Mucosa of gallbladder (tissue), 1 donor: ENCODE measurements around the gene ARMH4. TPM values are rescaled to one million over a fixed set of nuclear protein-coding genes. Genes with fewer than 3 reads are reported as not detected.

Source experiments
- DNase-seq: peaks from one replicate; pipeline ENCODE4 v3.0.0-alpha.2; 2020; ENCODE audit warnings: low spot score
- total RNA-seq: library from RNA; stranded (reverse); gene quantifications from one replicate; pipeline ENCODE4 v1.2.1, GENCODE V29; 2021
- donor health status: DM: no; HTN: no; CAD: no.

The ARMH4 gene
- total RNA-seq, result 10.0 TPM

DNA sequence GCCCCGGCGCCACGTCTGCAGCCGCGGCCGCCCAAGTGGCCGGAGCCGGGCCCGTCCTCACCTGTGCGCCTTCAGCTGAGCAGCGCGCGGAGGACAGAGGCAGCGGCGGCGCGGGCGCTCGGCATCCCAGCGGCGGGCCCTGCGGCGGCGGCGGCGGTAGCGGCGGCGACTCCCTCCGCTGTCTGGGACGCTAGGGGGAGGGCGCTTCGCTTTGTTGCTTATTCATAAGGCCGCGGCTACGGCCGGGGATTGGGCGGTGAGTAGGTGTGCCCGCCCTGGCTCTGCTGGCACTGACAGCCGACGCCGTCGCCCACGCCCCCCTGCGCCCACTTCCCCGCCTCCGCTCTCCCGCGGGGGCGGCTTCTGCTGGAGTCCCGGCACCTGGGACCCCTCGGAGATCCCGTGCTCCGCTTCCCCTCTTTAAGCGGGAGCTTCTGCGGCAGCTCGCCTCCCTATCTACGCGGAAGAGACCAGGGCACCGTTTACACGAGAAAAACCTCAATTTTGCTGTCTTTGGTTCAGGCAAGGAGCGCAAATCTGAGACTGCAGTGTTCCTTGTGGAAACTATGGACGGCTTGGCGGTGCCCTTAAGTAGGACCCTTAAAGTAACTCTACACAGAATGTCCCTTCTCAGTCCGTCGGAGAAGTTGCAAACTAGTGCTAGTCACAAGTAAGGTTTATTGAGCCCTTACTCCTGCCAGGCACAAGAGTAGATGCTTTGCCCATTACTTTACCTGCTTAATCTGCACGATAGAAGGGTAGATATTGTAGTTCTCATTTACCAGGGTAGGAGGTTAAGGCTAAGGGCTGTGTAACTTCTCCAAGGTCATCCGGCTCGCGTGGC lies at the start of gene ARMH4:
Gene ARMH4 (minus strand): TSS at position 200 of the 844 bp plus-strand sequence. CDS start 12,855 bp downstream, outside the sequence.
- peak; percentile 82 for DNase-seq

DNA sequence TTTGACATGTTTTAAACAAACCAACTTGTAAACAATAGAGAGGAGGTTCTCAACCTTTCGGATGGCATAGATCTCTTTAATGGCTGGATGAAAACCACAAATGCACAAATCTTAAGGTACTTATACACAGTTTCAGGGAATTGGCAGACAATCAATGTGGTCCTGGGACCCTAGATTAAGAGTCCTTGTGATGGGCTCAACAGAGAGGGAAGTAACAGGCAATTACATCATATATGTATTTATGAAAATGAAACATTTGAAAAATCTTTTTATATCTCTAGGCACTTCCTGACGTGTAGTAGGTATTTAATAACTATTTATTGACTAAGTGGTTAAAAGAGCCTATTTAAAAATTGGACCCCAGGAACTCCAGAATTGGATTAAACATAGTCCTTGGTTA lies 48.8 kb upstream of the ARMH4 start:
- DNase-seq, result no peak

- DNase-seq, result no peak
Measured at GRCh38 chr14:58200480-58200841, 48.4 kb upstream of the ARMH4 start.

GRCh38 chr14:58199726-58200479 lies 47.9 kb upstream of the ARMH4 start, which contains the start of gene ACTR10:
ACTR10 (plus strand) TSS chr14:58200149; CDS start chr14:58200218, 69 bp downstream.
- peak; percentile 83 for DNase-seq

DNA sequence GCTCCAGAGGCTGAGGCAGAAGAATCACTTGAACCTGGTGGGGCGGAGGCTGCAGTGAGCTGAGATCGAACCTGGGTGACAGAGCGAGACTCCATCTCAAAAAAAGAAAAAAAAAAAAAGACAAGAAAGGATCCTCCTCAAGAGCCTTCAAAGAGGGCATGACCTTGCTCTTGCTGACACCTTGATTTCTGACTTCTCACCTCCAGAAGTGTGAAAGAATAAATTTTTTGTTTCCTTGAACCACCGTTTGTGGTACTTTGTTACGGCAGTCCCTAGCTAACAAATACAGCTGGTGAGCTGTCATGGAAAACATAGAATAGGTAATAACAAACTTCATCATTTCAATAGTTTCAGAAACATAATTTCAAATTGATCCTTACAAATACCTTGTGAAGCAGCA lies 46.1 kb upstream of the ARMH4 start:
- no peak for DNase-seq

- DNase-seq, result no peak
Measured at GRCh38 chr14:58196198-58196597, 44.2 kb upstream of the ARMH4 start.

GRCh38 chr14:58193542-58193941 lies 41.5 kb upstream of the ARMH4 start:
- DNase-seq, result no peak

GRCh38 chr14:58191763-58192601 lies 40.0 kb upstream of the ARMH4 start:
- DNase-seq, result no peak

GRCh38 chr14:58189176-58189575 lies 37.2 kb upstream of the ARMH4 start:
- no peak for DNase-seq

GRCh38 chr14:58177125-58177524 lies 25.1 kb upstream of the ARMH4 start:
- peak; percentile 16 for DNase-seq

- DNase-seq, result peak; percentile 85
Measured at GRCh38 chr14:58171090-58171489, 19.1 kb upstream of the ARMH4 start.

DNA sequence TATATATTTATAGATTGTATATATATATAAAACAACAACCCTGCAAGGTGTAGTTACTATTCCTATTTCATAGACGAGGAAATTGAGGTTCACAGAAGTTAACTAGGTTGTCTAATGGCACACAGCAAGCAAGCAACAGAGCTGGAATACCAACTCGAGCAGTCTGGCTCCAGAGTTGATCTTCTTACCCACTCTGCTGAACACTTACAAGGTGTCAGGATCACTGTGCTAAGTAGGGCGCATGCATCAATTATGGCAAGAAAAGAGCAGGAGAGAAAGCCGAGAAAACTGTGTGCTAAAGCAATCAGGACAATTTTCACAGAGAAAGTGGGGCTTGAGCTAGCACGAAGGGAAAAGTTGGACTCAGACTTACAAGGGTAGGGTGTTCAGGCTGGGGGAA lies 15.9 kb upstream of the ARMH4 start:
- no peak for DNase-seq

DNA sequence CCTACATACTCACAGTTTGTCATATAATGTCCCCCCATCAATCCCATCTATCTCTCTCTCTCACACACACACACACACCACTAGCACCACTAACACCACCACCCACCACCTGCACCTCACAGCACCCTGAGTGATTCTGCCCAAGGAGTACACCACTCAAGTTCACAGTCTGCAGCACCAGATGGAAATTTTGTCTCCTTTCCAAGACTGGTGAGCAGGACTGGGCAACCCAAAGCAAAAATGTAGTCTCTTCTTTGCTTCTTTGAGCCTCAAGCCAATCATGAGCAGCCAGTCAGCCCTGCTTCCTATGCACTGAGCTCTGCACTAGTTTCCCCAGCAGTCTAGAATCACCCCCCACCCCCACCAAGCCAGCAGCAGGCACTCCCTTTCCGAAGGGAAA lies 15.0 kb upstream of the ARMH4 start:
- DNase-seq, result no peak

GRCh38 chr14:58166005-58166983 lies 14.3 kb upstream of the ARMH4 start:
- DNase-seq, result peak; percentile 82

- DNase-seq, result no peak
Measured at GRCh38 chr14:58160561-58160960, 8.5 kb upstream of the ARMH4 start.

DNA sequence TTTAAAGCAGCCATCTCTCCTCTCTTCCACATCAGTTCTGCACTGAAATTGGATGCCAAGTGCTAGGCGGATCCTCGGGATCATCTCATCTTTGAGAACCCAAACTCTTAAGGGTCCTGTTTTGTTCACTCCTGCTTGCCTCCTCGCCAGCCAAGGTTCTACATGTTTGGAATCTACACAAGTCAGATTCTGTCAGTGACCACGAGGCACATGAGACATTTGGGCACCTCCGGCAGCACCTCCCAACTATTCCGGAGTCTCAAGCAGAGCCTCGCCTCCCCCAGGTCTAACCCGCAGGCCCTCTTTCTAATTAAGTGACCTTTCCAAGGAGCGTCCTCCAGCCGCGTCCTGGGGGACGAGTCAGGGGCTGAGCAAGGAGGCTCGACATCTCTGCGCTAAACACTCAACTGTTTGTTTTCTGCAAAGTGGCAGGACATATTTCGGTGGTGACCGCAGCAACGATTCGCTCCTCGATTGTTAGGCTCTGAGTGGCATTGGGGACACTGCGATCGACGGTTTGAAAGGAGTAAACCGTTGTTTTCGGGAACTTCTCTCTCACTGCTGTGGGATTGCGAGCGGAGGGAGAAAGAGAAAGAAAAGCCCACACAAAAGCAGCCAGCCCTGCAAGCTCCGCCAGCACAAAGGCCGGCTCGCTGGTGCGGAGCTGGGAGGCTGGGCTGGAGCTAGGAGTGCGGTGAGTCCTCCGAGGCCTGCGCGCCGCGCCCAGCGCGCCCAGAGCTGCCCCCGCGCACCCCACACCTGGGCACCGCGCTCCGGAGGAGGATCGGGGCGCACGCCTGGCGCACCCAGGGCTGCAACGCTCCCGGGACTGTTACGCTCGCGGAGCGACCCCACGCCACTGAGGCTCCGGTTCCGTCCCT lies 640 bp downstream of the ARMH4 start:
- DNase-seq, result no peak

DNA sequence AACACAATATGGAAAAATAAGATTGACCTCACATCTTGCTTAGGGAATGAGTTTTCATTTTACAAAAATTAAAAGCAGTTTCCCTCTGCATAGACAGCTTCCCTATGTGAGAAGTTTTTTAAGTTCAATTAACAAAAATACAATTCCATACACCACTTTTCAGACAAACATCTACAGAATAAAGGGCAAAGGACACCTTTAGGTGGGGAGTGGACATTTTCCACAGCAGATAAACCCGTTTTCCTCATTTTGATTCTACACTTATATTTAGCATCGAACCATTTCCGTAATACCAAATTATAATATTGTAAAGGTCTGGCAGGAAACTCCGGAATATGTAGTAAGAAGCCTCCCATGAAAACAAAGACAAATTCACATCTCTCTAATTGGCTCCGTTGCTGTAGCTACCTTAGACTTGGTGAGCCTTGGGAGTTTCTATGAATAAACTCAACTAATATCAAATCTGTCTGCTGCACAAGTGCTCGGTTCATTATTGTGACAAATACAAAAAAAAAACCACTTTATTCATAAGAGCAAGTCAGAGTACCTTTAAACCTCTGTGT lies 1.7 kb downstream of the ARMH4 start:
- DNase-seq, result no peak

DNA sequence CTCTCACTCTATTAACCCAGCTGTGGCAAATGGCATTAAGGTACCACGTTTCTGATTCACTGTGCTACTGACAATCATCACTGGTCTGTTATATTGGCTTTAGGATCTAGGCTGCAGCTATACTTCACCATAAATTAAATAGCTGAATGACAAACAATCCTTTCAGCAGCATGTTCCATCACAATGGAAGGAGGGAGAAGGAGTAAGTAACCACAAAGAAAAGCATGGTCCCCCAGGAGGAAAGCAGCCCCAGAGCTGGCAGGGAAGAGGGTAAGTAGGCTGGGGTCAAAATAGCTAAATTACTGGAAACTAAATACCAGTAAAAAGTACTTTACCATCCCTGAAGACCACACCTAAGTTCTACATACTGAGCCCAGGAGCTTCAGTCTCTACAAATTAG lies 2.8 kb downstream of the ARMH4 start:
- no peak for DNase-seq

- no peak for DNase-seq
Measured at GRCh38 chr14:58146399-58146798, 5.6 kb downstream of the ARMH4 start.
